Lung (tissue), 12 donors: Measurements from ENCODE around the gene CLIC5. TPM values are rescaled to one million over a fixed set of nuclear protein-coding genes. Genes with fewer than 3 reads are reported as not detected.
A peak's percentile ranks its signal among the peaks of the same experiment; 100 is the strongest.

ENCODE experiments used
- ATAC-seq: fragments of 200-7000 bp; cut with Tn5 transposase; one replicate; pipeline ENCODE4 v1.9.1; 2020; ENCODE audit warnings: moderate number of reproducible peaks; ENCODE audit not compliant: insufficient read depth, low FRiP score
- DNase-seq, 3 donors: peaks; one replicate each; pipeline ENCODE4 v3.0.0-alpha.2; 2013 to 2017
- H3K27ac ChIP-seq, 2 donors: one replicate each; pipeline ENCODE4 v1.5.1; 2013; ENCODE audit warnings: mild to moderate bottlenecking in 2 of 2, moderate library complexity in 2 of 2, control low read depth in 1 of 2, inconsistent platforms in 1 of 2, low read depth in 1 of 2, low read length in 1 of 2
- H3K27me3 ChIP-seq, 3 donors: one replicate each; pipeline ENCODE4 v1.5.1; 2013; ENCODE audit warnings: low read length in 2 of 3; ENCODE audit not compliant: control insufficient read depth in 3 of 3, insufficient read depth in 3 of 3
- H3K36me3 ChIP-seq, 4 donors: one replicate each; pipeline ENCODE4 v1.5.1; 2013; ENCODE audit warnings: low read length in 4 of 4, mild to moderate bottlenecking in 1 of 4, moderate library complexity in 1 of 4; ENCODE audit not compliant: control insufficient read depth in 4 of 4, insufficient read depth in 4 of 4
- H3K4me1 ChIP-seq, 5 donors: one replicate each; pipeline ENCODE4 v1.5.1; 2013; ENCODE audit warnings: low read length in 5 of 5, mild to moderate bottlenecking in 2 of 5, moderate library complexity in 1 of 5; ENCODE audit not compliant: control insufficient read depth in 5 of 5, insufficient read depth in 5 of 5
- H3K4me3 ChIP-seq: one replicate; pipeline ENCODE4 v1.5.1; 2013; ENCODE audit warnings: mild to moderate bottlenecking, control low read depth, moderate library complexity
- H3K9ac ChIP-seq, 2 donors: one replicate each; pipeline ENCODE4 v1.5.1; 2013; ENCODE audit warnings: low read length in 2 of 2, control low read depth in 1 of 2; ENCODE audit not compliant: insufficient read depth in 1 of 2
- H3K9me3 ChIP-seq, 4 donors: one replicate each; pipeline ENCODE4 v1.5.1; 2013; ENCODE audit warnings: low read length in 3 of 4, mild to moderate bottlenecking in 1 of 4, moderate library complexity in 1 of 4; ENCODE audit not compliant: control insufficient read depth in 4 of 4, insufficient read depth in 3 of 4
- WGBS, 2 donors: extraction: QIAGEN DNeasy Blood & Tissue Kit; methylation state at CpG; one replicate each; pipeline ENCODE4 v1.1.7; 2013; 5-methylcytosine and 5-hydroxymethylcytosine counted together
- polyA plus RNA-seq, 2 donors: library from polyadenylated mRNA; stranded (reverse); fragments of 200-250 nt; gene quantifications; one replicate each; pipeline ENCODE4 v1.2.1, GENCODE V29; 2013
- total RNA-seq, 2 donors: library from RNA; depleted of rRNA in 1 of 2; stranded (reverse); fragments of >200 nt in 1 of 2; gene quantifications; one replicate each; pipeline ENCODE4 v1.2.1, GENCODE V29; 2014 to 2021
- TF ChIP-seq, protein P1 (sequence below): IDR thresholded peaks from 2 replicates; pipeline ENCODE4 v1.5.1; 2012; ENCODE audit warnings: mild to moderate bottlenecking; ENCODE audit errors: control extremely low read depth, extremely low read depth
- donor health status: control.
- donor health status: control.
- donor health status: Bipolar disorder and iron deficiency.
- donor health status: healthy.
- donor health status: DM: yes; HTN: yes; CAD: no.

The CLIC5 gene
- total and polyA plus RNA-seq, 4 donors, result 14.8 to 92.3 (median 40.7) TPM

DNA sequence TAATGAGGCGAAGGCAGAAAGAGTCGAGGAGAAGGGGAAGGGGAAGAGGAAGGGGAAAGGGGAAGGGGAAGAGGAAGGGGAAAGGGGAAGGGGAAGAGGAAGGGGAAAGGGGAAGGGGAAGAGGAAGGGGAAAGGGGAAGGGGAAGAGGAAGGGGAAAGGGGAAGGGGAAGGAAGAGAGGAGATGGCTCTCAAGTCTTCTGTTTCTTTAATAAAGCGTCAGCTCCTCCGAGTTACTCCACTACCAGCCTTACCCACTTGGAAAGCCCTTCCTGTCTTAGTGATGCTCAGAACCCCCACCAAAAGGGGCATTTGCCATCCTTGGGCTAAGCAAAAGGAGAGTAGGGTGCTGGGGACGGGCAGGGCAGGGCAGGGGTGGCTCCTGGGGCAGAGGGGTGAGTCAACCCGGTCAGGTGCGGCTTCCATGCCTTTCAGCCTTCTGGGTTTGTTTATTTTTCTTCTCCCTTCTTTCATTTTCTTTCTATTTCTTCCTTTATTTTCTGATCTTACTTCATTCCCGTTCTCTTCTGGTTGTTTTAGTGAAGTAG lies 476 bp upstream of the CLIC5 start:
- H3K27ac ChIP-seq, result peak overlapping the region; percentile 92 to 96
- H3K36me3 ChIP-seq, result no peaks in the 10 kb centered on the region
- peaks cover 0 to 49% (median 28%) of the 10 kb centered on the region in 3 donors for H3K27me3 ChIP-seq
- TF ChIP-seq, protein P1, sequence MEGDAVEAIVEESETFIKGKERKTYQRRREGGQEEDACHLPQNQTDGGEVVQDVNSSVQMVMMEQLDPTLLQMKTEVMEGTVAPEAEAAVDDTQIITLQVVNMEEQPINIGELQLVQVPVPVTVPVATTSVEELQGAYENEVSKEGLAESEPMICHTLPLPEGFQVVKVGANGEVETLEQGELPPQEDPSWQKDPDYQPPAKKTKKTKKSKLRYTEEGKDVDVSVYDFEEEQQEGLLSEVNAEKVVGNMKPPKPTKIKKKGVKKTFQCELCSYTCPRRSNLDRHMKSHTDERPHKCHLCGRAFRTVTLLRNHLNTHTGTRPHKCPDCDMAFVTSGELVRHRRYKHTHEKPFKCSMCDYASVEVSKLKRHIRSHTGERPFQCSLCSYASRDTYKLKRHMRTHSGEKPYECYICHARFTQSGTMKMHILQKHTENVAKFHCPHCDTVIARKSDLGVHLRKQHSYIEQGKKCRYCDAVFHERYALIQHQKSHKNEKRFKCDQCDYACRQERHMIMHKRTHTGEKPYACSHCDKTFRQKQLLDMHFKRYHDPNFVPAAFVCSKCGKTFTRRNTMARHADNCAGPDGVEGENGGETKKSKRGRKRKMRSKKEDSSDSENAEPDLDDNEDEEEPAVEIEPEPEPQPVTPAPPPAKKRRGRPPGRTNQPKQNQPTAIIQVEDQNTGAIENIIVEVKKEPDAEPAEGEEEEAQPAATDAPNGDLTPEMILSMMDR, result no peak
- ATAC-seq (no peak), DNase-seq (no peak)
- peaks cover 0 to 2% (median 0%) of the 10 kb centered on the region in 4 donors for H3K9me3 ChIP-seq
- peaks cover 0 to 18% (median 9%) of the 10 kb centered on the region in 5 donors for H3K4me1 ChIP-seq
- H3K4me3 ChIP-seq, result no peak overlapping the region
- H3K9ac ChIP-seq, result no peak overlapping the region
- WGBS, 2 donors, result 34 to 59% methylated on average over 7 to 8 of the region's 8 CpGs

DNA sequence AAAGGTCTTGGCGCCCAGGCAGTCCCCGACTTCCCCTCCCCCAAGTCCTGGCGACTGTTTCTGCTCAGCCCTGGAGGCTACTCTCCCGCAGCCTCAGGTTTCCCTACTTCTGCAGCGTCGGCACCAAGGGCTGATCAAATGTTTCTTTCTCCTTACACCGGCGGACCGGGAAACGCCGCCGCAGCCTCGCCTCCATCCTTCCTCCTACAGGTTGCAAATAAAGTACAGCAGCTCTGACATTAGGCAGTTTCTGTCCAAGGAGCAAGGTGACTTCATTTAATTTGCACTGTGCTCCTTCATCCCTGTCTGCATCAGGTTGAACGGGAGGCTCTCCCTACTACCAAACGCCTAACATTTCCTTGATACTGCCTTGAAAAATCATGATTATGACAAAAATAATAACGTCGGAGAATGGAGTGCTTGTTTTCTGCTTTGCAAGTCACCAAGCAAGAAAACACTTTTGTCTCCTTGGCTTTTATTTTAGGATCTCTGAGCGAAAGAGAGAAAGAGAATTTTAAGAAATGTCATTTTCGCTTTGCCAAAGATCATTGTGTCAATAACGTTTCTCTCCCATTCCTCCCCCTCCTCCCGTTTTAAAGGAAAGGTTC lies 1.0 kb downstream of the CLIC5 start:
- Histone ChIP-seq H3K27ac (peak overlapping the region; percentile 92 to 96), H3K9ac (peak overlapping the region; percentile 31 to 53), H3K36me3 (no peaks in the 10 kb centered on the region), H3K4me1 (peaks cover 0 to 19% (median 12%) of the 10 kb centered on the region in 5 donors), H3K27me3 (peaks cover 0 to 49% (median 30%) of the 10 kb centered on the region in 3 donors), H3K9me3 (peaks cover 0 to 2% (median 0%) of the 10 kb centered on the region in 4 donors), H3K4me3 (peak overlapping the region; percentile 68)
- TF ChIP-seq, protein P1, result no peak
- WGBS, 2 donors, result 4 to 6% methylated on average over 21 of the region's 21 CpGs
- DNase-seq (peak; percentile 19 to 41 (median 21)), ATAC-seq (no peak)

DNA sequence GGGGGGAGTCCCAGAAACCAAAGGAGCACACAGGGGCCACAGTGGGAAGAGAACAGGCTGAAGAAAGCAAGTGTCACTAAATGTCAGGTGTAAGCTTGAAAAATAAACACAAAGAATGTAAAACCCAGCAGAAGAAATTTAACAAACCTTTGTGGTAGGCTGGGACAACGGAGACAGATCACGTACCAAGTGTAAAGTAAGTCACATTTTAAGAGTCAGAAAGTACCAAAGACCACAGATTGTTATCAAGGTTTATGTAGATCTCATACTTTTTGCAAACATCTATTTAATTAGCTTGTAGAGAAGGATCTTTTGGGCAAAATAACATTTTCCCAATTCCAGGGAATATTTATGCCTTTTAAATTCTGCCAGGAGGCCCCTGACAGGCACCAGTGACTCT lies 1.6 kb downstream of the CLIC5 start:
- peak overlapping the region; percentile 83 to 96 for H3K27ac ChIP-seq
- TF ChIP-seq, protein P1, result no peak
- WGBS, 2 donors, result 69 to 83% methylated on average over 2 of the region's 2 CpGs

More for the DNA sequence above, 1.6 kb downstream of the CLIC5 start:
- ATAC-seq (no peak), DNase-seq (no peak)
- Histone ChIP-seq H3K36me3 (no peaks in the 10 kb centered on the region), H3K4me1 (peaks cover 0 to 24% (median 12%) of the 10 kb centered on the region in 5 donors), H3K9ac (peak overlapping the region in 1 of 2 donors; percentile 0), H3K9me3 (peaks cover 0 to 2% (median 0%) of the 10 kb centered on the region in 4 donors), H3K27me3 (peaks cover 0 to 49% (median 30%) of the 10 kb centered on the region in 3 donors), H3K4me3 (no peak overlapping the region)
